Measurements from ENCODE around the gene LIN28B. TPM values are rescaled to one million over a fixed set of nuclear protein-coding genes. Genes with fewer than 3 reads are reported as not detected.

Gene LIN28B
- total and polyA plus RNA-seq, 3 donors from 2014 or later: 5.7 to 7.3 (median 6.7) TPM

GRCh38 chr6:105111871-105112270 is 155.0 kb downstream of the LIN28B start:
- no peaks in the 10 kb centered on the region for H3K27me3 ChIP-seq
- intact Hi-C loops (cut with DNase I; ENCODE audit: low total_unique reads): no loop called here
- no peaks in the 10 kb centered on the region for H3K36me3 ChIP-seq (ENCODE audit: low read depth, missing control alignments)
- H3K4me1 ChIP-seq: no peaks in the 10 kb centered on the region
- 97 to 100% methylated on average over 2 of the region's 2 CpGs for WGBS, 2 donors
- TF ChIP-seq POLR2A (IDR thresholded peaks at IDR 0.05): no peak
- no peak for TF ChIP-seq CTCF (IDR thresholded peaks at IDR 0.05)
- DNase-seq: no peak
- H3K9me3 ChIP-seq: no peaks in the 10 kb centered on the region
- no peak overlapping the region for H3K27ac ChIP-seq
- no peak overlapping the region for H3K4me3 ChIP-seq

GRCh38 chr6:105112577-105112976 is 155.7 kb downstream of the LIN28B start:
- 96 to 100% methylated on average over 1 of the region's 1 CpG for WGBS, 2 donors
- no peak for DNase-seq

GRCh38 chr6:105113422-105113821 is 156.5 kb downstream of the LIN28B start:
- no peaks in the 10 kb centered on the region for H3K36me3 ChIP-seq (ENCODE audit: low read depth, missing control alignments)
- DNase-seq: no peak

More at GRCh38 chr6:105112577-105112976, 155.7 kb downstream of the LIN28B start:
- no peak for TF ChIP-seq POLR2A (IDR thresholded peaks at IDR 0.05)
- no peak for TF ChIP-seq CTCF (IDR thresholded peaks at IDR 0.05)
- Histone ChIP-seq H3K36me3 (ENCODE audit: low read depth, missing control alignments) (no peaks in the 10 kb centered on the region), H3K9me3 (no peaks in the 10 kb centered on the region), H3K4me3 (no peak overlapping the region), H3K4me1 (no peaks in the 10 kb centered on the region), H3K27ac (no peak overlapping the region), H3K27me3 (no peaks in the 10 kb centered on the region)
- intact Hi-C loops (cut with DNase I; ENCODE audit: low total_unique reads): no loop called here

GRCh38 chr6:105116150-105116549 is 159.2 kb downstream of the LIN28B start:
- Histone ChIP-seq H3K4me1 (no peaks in the 10 kb centered on the region), H3K4me3 (no peak overlapping the region), H3K9me3 (no peaks in the 10 kb centered on the region), H3K27ac (no peak overlapping the region), H3K27me3 (no peaks in the 10 kb centered on the region), H3K36me3 (ENCODE audit: low read depth, missing control alignments) (no peaks in the 10 kb centered on the region)
- no peak for DNase-seq
- TF ChIP-seq CTCF (IDR thresholded peaks at IDR 0.05): no peak
- no peak for TF ChIP-seq POLR2A (IDR thresholded peaks at IDR 0.05)
- WGBS, 2 donors: 81 to 90% methylated on average over 5 of the region's 5 CpGs
- intact Hi-C loops (cut with DNase I; ENCODE audit: low total_unique reads): no loop called here

More at GRCh38 chr6:105113422-105113821, 156.5 kb downstream of the LIN28B start:
- H3K27ac ChIP-seq: no peak overlapping the region
- no peaks in the 10 kb centered on the region for H3K27me3 ChIP-seq
- WGBS, 2 donors: 55 to 66% methylated on average over 6 of the region's 6 CpGs
- H3K9me3 ChIP-seq: no peaks in the 10 kb centered on the region
- H3K4me1 ChIP-seq: no peaks in the 10 kb centered on the region
- intact Hi-C loops (cut with DNase I; ENCODE audit: low total_unique reads): no loop called here
- TF ChIP-seq CTCF (IDR thresholded peaks at IDR 0.05) (no peak), POLR2A (IDR thresholded peaks at IDR 0.05) (no peak)
- H3K4me3 ChIP-seq: no peak overlapping the region

- no peaks in the 10 kb centered on the region for H3K36me3 ChIP-seq (ENCODE audit: low read depth, missing control alignments)
Observed at GRCh38 chr6:105120570-105120969, 163.7 kb downstream of the LIN28B start.

More at GRCh38 chr6:105120570-105120969, 163.7 kb downstream of the LIN28B start:
- DNase-seq: no peak
- TF ChIP-seq POLR2A (IDR thresholded peaks at IDR 0.05) (no peak), CTCF (IDR thresholded peaks at IDR 0.05) (no peak)
- WGBS, 2 donors: 87% methylated on average over 5 of the region's 5 CpGs
- intact Hi-C loops (cut with DNase I; ENCODE audit: low total_unique reads): no loop called here
- Histone ChIP-seq H3K9me3 (no peaks in the 10 kb centered on the region), H3K4me1 (no peaks in the 10 kb centered on the region), H3K27me3 (no peaks in the 10 kb centered on the region), H3K4me3 (no peak overlapping the region), H3K27ac (no peak overlapping the region)
